ENCODE results near the gene CARHSP1.

GRCh38 chr16:8898660-8899318 is 30.0 kb upstream of the CARHSP1 start:
- TF ChIP-seq ZNF488 (tag by site-specific recombination; IDR thresholded peaks at IDR 0.05), result no peak
- TF ChIP-seq CTCF (tag by site-specific recombination; IDR thresholded peaks at IDR 0.05), result no peak
- no peak for TF ChIP-seq TCF7L2 (IDR thresholded peaks at IDR 0.05; ENCODE audit: borderline replicate concordance, low read depth, low read length)
- no peak for TF ChIP-seq ZNF133 (tag by site-specific recombination; IDR thresholded peaks at IDR 0.05)
- TF ChIP-seq REST (tag by site-specific recombination; IDR thresholded peaks at IDR 0.05), result no peak
- no peak for TF ChIP-seq ZBTB11 (tag by site-specific recombination; conservative IDR thresholded peaks at IDR 0.05; ENCODE audit: low read depth)
- TF ChIP-seq AEBP2 (tag by site-specific recombination; IDR thresholded peaks at IDR 0.05; ENCODE audit: borderline replicate concordance), result no peak
